Measurements from ENCODE around the gene PRMT5.

- TF ChIP-seq EZH2 (IDR thresholded peaks at IDR 0.05; ENCODE audit: low read length): no peak
- no peak for TF ChIP-seq CTCF (optimal IDR thresholded peaks at IDR 0.05 in 1 of 3, IDR thresholded peaks at IDR 0.05 in 1 of 3, conservative IDR thresholded peaks at IDR 0.05 in 1 of 3; ENCODE audit: extremely low read depth in 1 of 3, insufficient read depth in 2 of 3, low read length in 3 of 3)
These were observed 45.5 kb upstream of the PRMT5 start for GRCh38 chr14:22974530-22975313.
